AG04450 (cell line): ENCODE measurements around the gene MYH11. TPM values are rescaled to one million over a fixed set of nuclear protein-coding genes. Genes with fewer than 3 reads are reported as not detected.

Experiments
- CTCF ChIA-PET: fragments of 300-600, 350-600 bp; formaldehyde crosslinking; extraction: SDS; loops from one replicate; lab custom pipeline; 2022; ENCODE audit warnings: antibody characterized with exemption, inconsistent platforms; lab: Charles Lee
- POLR2A ChIA-PET: fragments of 350-600 bp; formaldehyde crosslinking; extraction: SDS; loops from one replicate; lab custom pipeline; 2021; ENCODE audit warnings: antibody characterized with exemption, inconsistent platforms; lab: Yijun Ruan, JAX
- DNase-seq: peaks from one replicate; pipeline ENCODE4 v3.0.0-alpha.2; 2011; ENCODE audit warnings: low read depth, low spot score
- H3K27ac ChIP-seq: one replicate; pipeline ENCODE4 v1.5.1; 2012; ENCODE audit warnings: low read depth, low read length, control low read depth
- H3K27me3 ChIP-seq: one replicate; pipeline ENCODE4 v1.6.0; 2012; ENCODE audit warnings: low read length; ENCODE audit not compliant: control insufficient read depth, insufficient read depth
- H3K4me3 ChIP-seq: 2 replicates; pipeline ENCODE4 v1.5.1; 2011; ENCODE audit warnings: mild to moderate bottlenecking, low read depth, low read length, control low read depth
- H3K9me3 ChIP-seq: 2 replicates; pipeline ENCODE4 v1.5.1; 2012; ENCODE audit warnings: low read length; ENCODE audit not compliant: control insufficient read depth, insufficient read depth
- polyA plus RNA-seq: library from polyadenylated mRNA; depleted of rRNA; stranded (reverse); fragments of >200 nt; gene quantifications from 2 replicates; pipeline ENCODE4 v1.2.3, GENCODE V29; 2011
- TF ChIP-seq, protein P1 (sequence below): IDR thresholded peaks from 2 replicates; pipeline ENCODE4 v1.5.1; 2011; ENCODE audit warnings: low read depth, low read length, control low read depth, inconsistent platforms

MYH11 gene
- polyA plus RNA-seq, 1 experiment, result 0.20 TPM

GRCh38 chr16:15704545-15704987, 152.3 kb downstream of the MYH11 start:
- Histone ChIP-seq H3K4me3 (no peak overlapping the region), H3K27ac (no peak overlapping the region), H3K27me3 (no peaks in the 10 kb centered on the region), H3K9me3 (no peaks in the 10 kb centered on the region)
- peak; percentile 32 for DNase-seq
- TF ChIP-seq, protein P1, sequence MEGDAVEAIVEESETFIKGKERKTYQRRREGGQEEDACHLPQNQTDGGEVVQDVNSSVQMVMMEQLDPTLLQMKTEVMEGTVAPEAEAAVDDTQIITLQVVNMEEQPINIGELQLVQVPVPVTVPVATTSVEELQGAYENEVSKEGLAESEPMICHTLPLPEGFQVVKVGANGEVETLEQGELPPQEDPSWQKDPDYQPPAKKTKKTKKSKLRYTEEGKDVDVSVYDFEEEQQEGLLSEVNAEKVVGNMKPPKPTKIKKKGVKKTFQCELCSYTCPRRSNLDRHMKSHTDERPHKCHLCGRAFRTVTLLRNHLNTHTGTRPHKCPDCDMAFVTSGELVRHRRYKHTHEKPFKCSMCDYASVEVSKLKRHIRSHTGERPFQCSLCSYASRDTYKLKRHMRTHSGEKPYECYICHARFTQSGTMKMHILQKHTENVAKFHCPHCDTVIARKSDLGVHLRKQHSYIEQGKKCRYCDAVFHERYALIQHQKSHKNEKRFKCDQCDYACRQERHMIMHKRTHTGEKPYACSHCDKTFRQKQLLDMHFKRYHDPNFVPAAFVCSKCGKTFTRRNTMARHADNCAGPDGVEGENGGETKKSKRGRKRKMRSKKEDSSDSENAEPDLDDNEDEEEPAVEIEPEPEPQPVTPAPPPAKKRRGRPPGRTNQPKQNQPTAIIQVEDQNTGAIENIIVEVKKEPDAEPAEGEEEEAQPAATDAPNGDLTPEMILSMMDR, result peak; percentile 82
- CTCF ChIA-PET, result interaction anchor here (0.6 to 2.1 kb wide), 10 partner anchors 9 to 423 kb away, joined by 3 to 9 read pairs (median 4); no protein-coding TSS in a partner anchor
- POLR2A ChIA-PET, result no interaction called here

DNA sequence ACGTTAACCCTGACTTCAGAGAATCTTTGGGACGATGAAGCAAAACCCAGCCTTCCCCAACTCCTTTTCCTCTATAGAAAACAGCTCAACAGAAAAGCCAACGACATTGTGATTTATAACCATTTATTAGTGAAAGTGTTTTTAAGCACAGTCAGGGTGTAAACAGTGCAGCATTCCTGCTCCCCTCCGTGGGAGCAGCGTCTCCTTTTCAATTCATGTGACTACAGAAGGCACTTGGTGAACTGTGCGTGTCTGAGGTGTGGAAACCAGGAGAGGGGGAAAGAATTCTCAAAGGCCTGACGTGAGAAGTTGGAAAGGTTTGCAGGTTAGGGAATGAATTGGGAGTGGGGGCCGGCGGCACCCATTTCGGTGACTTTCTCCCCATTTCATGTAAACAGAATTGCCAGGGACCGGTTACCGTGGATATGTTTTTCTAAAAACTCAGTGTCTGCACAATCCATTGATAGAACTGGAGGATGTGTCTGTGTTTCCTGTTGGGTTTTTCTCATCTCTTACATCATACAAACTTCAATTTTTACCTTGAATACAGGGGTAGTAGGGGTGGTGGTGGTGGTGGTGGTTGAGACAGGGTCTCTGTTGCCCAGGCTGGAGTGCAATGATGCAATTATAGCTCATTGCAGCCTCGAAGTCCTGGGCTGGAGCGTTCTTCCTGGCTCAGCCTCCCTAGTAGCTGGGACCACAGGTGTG, 153.6 kb downstream of the MYH11 start:
- Histone ChIP-seq H3K27ac (peak overlapping the region; percentile 21), H3K9me3 (no peaks in the 10 kb centered on the region), H3K4me3 (no peak overlapping the region), H3K27me3 (no peaks in the 10 kb centered on the region)
- ChIA-PET CTCF (interaction anchor here (1.1 to 2.1 kb wide), 5 partner anchors 8 to 61 kb away, joined by 3 to 6 read pairs (median 4); partner anchors contain the start of gene NDE1), POLR2A (no interaction called here)
- DNase-seq, result no peak
- TF ChIP-seq, protein P1, result no peak

- no peak for DNase-seq
- TF ChIP-seq, protein P1, result no peak
- POLR2A ChIA-PET, result no interaction called here
- CTCF ChIA-PET, result no interaction called here
- Histone ChIP-seq H3K4me3 (no peak overlapping the region), H3K27me3 (no peaks in the 10 kb centered on the region), H3K27ac (peak overlapping the region; percentile 21), H3K9me3 (no peaks in the 10 kb centered on the region)
Measured at GRCh38 chr16:15701975-15702970, 154.6 kb downstream of the MYH11 start.

GRCh38 chr16:15701367-15701766, 155.5 kb downstream of the MYH11 start:
- ChIA-PET POLR2A (no interaction called here), CTCF (interaction anchor here (0.6 to 1.3 kb wide), 2 partner anchors 28 to 105 kb away, joined by 4 to 13 read pairs; no protein-coding TSS in a partner anchor)
- no peak overlapping the region for H3K27ac ChIP-seq
- H3K9me3 ChIP-seq, result no peaks in the 10 kb centered on the region
- no peak for DNase-seq
- TF ChIP-seq, protein P1, result no peak
- no peaks in the 10 kb centered on the region for H3K27me3 ChIP-seq
- no peak overlapping the region for H3K4me3 ChIP-seq
